WI38 (cell line): ENCODE data around the gene SORBS2.

Source experiments
- H3K4me3 ChIP-seq: 2 replicates; pipeline ENCODE4 v1.5.1; 2011; ENCODE audit warnings: low read depth, mild to moderate bottlenecking, control low read depth, low read length
- CTCF ChIP-seq: IDR thresholded peaks from 2 replicates; pipeline ENCODE4 v1.5.1; 2012; ENCODE audit warnings: low read depth, mild to moderate bottlenecking, control low read depth, low read length

Gene SORBS2

DNA sequence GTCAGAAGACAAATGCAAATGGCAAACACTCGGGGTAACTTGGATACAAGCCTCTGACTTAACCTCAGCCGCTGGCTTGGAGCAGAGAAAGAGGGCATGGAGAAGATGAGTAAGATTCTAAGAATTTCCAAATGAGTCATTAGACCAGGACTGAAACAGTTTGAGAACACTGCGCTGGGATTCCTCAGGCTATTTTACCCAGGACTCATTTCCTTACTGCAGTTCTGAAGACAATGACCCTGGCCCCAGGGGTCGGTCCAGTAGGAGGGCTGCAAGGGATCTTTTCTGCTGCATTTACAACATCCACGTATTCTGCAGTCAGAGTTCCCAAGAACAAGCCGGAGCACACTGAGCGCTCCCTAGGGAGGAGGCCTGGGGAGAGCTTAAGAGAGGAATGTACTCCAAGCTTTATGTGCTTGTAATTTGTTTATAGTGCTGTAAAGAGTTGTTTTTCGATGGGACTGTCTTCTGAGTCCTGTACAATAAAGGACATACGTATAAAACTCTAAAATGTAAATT, 27.3 kb upstream of the SORBS2 start:
- TF ChIP-seq CTCF = no peak
- 0 out of 2 replicates have a peak overlapping the region, but pooled peaks have one; percentile 8 for H3K4me3 ChIP-seq

DNA sequence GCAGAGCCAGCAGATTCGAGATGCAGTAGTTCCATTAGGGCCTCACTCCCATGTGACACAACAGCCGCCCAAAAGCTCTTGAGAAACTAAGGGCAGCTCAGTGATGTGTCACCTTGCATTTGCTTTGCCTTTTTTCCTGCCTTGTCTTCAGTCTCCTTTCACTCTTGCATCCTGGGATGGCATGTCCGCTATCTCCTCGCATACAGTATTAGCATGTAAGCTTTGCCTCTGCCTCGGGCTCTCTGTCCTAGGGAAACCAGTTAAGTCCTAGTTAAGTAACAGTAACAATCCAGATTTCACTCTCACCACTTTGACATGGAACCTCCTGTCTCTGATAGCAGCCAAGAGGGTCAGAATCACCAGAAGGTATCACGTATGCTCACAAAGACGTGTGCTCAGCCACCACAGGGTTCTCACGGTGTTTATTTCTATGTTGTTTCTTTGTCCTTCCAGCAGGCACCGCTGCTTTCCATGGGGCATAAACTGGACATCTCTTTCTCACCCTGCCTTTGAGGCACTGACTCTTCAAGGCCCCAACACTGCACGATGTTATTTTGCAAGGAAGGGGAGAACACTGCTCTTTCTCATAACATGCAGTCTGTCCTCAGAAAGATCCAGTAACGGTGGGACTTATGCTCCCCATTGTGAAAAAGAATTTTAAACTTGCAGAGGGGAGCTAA, 26.7 kb upstream of the SORBS2 start:
- no peak for TF ChIP-seq CTCF
- no peak overlapping the region for H3K4me3 ChIP-seq

DNA sequence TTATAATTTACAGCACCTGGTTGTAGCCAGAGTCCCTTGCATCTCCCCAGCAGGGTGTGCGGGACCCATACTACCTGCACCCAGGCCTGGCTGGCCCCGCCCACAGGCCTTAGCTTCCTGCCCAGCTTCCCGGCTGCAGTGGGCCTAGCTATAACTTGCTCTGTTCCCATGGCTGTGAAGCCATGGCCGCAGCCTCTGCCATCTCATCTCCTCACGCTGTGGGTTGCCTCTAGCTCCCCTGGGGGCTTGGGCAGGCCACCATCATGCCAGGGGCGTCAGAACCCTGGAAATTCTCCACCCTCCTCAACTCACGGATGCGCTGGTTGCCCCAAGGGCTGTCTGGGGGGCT, 26.1 kb upstream of the SORBS2 start:
- no peak overlapping the region for H3K4me3 ChIP-seq

DNA sequence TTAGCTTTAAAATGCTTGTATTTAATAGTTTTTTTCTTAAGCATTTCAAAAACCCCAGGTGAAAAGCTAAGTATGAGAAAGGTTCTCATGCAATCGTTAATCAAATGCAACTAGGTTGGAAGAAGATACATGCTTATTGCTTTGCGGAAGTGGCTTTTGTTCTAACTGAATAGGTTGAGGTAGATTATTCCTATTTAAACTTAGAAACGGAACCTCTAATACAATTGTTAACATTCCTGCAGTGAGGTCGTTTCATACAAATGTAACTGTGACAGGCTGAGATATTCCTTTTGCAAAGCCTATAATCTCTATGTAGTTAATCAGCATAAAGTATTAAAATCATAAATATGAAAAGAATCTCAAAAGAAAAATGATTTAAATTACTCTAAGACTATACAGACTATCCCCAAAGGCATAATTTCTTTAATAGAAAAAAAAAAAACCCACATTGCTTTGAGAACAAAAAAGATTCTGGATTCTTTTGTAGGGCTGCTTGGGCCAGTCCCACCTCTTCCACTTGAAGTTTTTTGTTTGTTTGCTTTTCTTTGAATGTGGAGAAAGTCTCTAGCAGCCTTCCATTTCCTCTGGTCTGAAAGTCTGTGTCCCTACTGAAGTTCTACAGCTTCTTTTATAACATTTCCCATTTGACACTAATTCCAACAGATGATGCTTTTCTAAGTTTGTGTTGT, 25.6 kb upstream of the SORBS2 start:
- H3K4me3 ChIP-seq = no peak overlapping the region
- no peak for TF ChIP-seq CTCF

More for the DNA sequence above, 26.1 kb upstream of the SORBS2 start:
- no peak for TF ChIP-seq CTCF

DNA sequence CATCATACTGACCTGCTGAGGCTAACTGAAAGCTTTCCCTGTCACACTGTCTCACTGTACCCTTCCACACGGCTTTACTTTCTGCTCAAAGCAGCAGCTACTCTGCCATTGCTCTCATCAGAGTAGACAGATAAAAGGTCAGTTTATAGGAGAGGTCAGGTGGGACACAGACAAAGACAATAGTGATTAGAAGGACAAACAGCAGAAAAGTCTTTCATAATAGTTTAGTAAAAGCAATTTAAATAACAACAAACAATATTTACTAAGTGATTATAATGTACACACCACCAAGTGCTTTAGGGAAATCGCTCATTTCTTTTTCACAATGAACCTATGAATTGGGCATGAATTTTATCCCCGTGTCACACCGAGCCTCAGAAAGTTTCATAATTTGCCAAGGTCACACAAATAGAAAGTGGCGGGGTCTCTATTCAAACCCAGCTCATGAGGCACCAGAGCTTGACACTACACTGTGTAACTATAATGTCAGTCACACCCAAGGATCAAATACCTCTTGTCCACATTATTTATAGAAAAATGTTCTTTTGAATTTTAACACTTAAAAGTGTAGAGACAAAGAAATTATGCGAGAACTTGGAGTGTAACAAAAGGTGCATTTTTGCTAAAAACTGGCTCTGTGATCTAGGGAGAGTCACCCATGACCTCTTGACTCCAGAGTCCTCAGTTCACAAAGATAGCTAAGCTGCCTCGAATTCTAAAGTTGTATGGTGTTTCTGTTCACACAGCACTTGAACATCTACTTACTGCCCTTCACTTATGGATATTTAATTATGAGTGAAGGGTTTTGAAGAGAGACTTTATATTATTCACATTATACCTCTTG, 24.5 kb upstream of the SORBS2 start:
- no peak overlapping the region for H3K4me3 ChIP-seq

DNA sequence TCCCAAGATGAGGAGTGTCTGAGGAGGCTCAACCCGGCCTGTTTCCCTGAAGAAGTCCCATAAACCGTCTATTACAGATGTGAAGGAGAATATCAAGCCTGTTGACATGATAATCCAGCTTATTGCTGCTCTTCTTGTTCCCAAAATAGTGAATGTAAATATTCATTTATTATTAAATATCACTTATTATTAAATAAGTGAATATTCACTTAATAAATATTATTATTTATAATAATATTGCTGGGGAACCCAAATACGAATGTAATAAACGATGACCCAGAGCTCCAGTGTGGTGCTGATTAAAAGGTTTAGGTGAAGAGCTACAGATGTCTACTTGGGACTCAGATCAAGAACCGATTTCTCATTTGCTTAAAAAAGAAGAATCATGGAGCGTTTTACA, 23.8 kb upstream of the SORBS2 start:
- no peak for TF ChIP-seq CTCF

More for the DNA sequence above, 24.5 kb upstream of the SORBS2 start:
- no peak for TF ChIP-seq CTCF

More for the DNA sequence above, 23.8 kb upstream of the SORBS2 start:
- no peak overlapping the region for H3K4me3 ChIP-seq
